Kasumi-1 (cell line): ENCODE results near the gene KLK14.

Source experiments
- DNase-seq, 2 experiments: peaks; one replicate each; lab custom pipeline; 2025; lab: John Stamatoyannopoulos, UW

The KLK14 gene

GRCh38 chr19:51082611-51083010 lies at the start of gene KLK14:
KLK14 (minus strand) TSS chr19:51082887; CDS start chr19:51082614, 273 bp downstream.
- no peak for DNase-seq

- DNase-seq = peak; percentile 70 to 73
Measured at GRCh38 chr19:51131780-51132680, 49.3 kb upstream of the KLK14 start.

GRCh38 chr19:51129716-51130115 lies 47.0 kb upstream of the KLK14 start:
- DNase-seq = no peak

GRCh38 chr19:51128227-51128626 lies 45.5 kb upstream of the KLK14 start:
- no peak for DNase-seq

GRCh38 chr19:51127755-51128154 lies 45.1 kb upstream of the KLK14 start:
- DNase-seq = peak; percentile 95 to 96

- DNase-seq = no peak
Measured at GRCh38 chr19:51127032-51127431, 44.3 kb upstream of the KLK14 start.

GRCh38 chr19:51125421-51126075 lies 42.9 kb upstream of the KLK14 start:
- DNase-seq = no peak

- no peak for DNase-seq
Measured at GRCh38 chr19:51124729-51125128, 42.0 kb upstream of the KLK14 start, which contains the start of gene SIGLEC9. SIGLEC9 (plus strand) TSS chr19:51124906; CDS start chr19:51124975, 69 bp downstream.

GRCh38 chr19:51124216-51124615 lies 41.5 kb upstream of the KLK14 start:
- no peak for DNase-seq

- peak in 1 of 2 experiments; percentile 25 for DNase-seq
Measured at GRCh38 chr19:51123802-51124201, 41.1 kb upstream of the KLK14 start.

- peak; percentile 27 to 51 for DNase-seq
Measured at GRCh38 chr19:51123381-51123800, 40.7 kb upstream of the KLK14 start.

- DNase-seq = no peak
Measured at GRCh38 chr19:51122112-51122981, 39.7 kb upstream of the KLK14 start.

GRCh38 chr19:51121257-51121656 lies 38.6 kb upstream of the KLK14 start:
- DNase-seq = peak; percentile 57 to 63

GRCh38 chr19:51120160-51120559 lies 37.5 kb upstream of the KLK14 start:
- DNase-seq = no peak

- DNase-seq = no peak
Measured at GRCh38 chr19:51119611-51120010, 36.9 kb upstream of the KLK14 start.

GRCh38 chr19:51119101-51119500 lies 36.4 kb upstream of the KLK14 start:
- no peak for DNase-seq

GRCh38 chr19:51116736-51117286 lies 34.1 kb upstream of the KLK14 start:
- no peak for DNase-seq

- DNase-seq = peak in 1 of 2 experiments; percentile 6
Measured at GRCh38 chr19:51114087-51114729, 31.5 kb upstream of the KLK14 start.

GRCh38 chr19:51111606-51112005 lies 28.9 kb upstream of the KLK14 start:
- DNase-seq = no peak

- DNase-seq = no peak
Measured at GRCh38 chr19:51110666-51110971, 27.9 kb upstream of the KLK14 start.

GRCh38 chr19:51108805-51109146 lies 26.1 kb upstream of the KLK14 start:
- peak in 1 of 2 experiments; percentile 74 for DNase-seq
